Frontal cortex (tissue), 4 donors: ENCODE data around the gene TMEM253. TPM values are rescaled to one million over a fixed set of nuclear protein-coding genes. Genes with fewer than 3 reads are reported as not detected.

ENCODE experiments used
- DNase-seq, 2 donors: peaks; one replicate each; pipeline ENCODE4 v3.0.0; 2012; ENCODE audit warnings: low spot score in 2 of 2
- FAIRE-seq: peaks from 2 replicates; lab custom pipeline; 2012; peaks lifted over from hg19 to GRCh38; lab: Jason Lieb, UNC
- total RNA-seq: library from RNA; depleted of rRNA; stranded (reverse); fragments of >200 nt; gene quantifications from one replicate; pipeline ENCODE4 v1.2.3, GENCODE V29; 2014
- donor health status: control.
- donor health status: control.
- donor health status: control.

The TMEM253 gene
- total RNA-seq, 1 donor from 2014 or later: not detected

- FAIRE-seq (no peak), DNase-seq (no peak)
Measured at GRCh38 chr14:21089271-21089670, 11.6 kb upstream of the TMEM253 start.

GRCh38 chr14:21089877-21090193, 11.0 kb upstream of the TMEM253 start:
- DNase-seq (no peak), FAIRE-seq (no peak)

GRCh38 chr14:21090194-21090939, 10.5 kb upstream of the TMEM253 start:
- no peak for FAIRE-seq
- DNase-seq: peak in 1 of 2 donors; percentile 54

GRCh38 chr14:21090940-21091663, 9.8 kb upstream of the TMEM253 start:
- peak in 1 of 2 donors; percentile 33 for DNase-seq
- FAIRE-seq: no peak

- no peak for FAIRE-seq
Measured at GRCh38 chr14:21091821-21092272, 9.0 kb upstream of the TMEM253 start.

GRCh38 chr14:21092273-21093011, 8.4 kb upstream of the TMEM253 start:
- peak; percentile 93 to 95 for DNase-seq
- no peak for FAIRE-seq

More at GRCh38 chr14:21091821-21092272, 9.0 kb upstream of the TMEM253 start:
- DNase-seq: peak; percentile 10 to 34

GRCh38 chr14:21093018-21093417, 7.8 kb upstream of the TMEM253 start:
- peak in 1 of 2 donors; percentile 28 for DNase-seq
- no peak for FAIRE-seq

GRCh38 chr14:21093769-21094681, 6.8 kb upstream of the TMEM253 start:
- no peak for FAIRE-seq
- DNase-seq: peak; percentile 50 to 64

GRCh38 chr14:21095430-21096205, 5.2 kb upstream of the TMEM253 start:
- peak; percentile 26 to 35 for DNase-seq
- no peak for FAIRE-seq

- DNase-seq: peak in 1 of 2 donors; percentile 19
- FAIRE-seq: no peak
Measured at GRCh38 chr14:21096438-21096837, 4.4 kb upstream of the TMEM253 start.

- peak; percentile 22 to 39 for DNase-seq
- FAIRE-seq: no peak
Measured at GRCh38 chr14:21096978-21097635, 3.8 kb upstream of the TMEM253 start.

GRCh38 chr14:21097636-21098075, 3.2 kb upstream of the TMEM253 start:
- no peak for FAIRE-seq

GRCh38 chr14:21098076-21098891, 2.6 kb upstream of the TMEM253 start, which contains the start of gene ZNF219:
ZNF219 (minus strand) TSS chr14:21098655; CDS start chr14:21093591, 5,064 bp downstream.
- peak; percentile 70 to 72 for DNase-seq
- no peak for FAIRE-seq

More at GRCh38 chr14:21097636-21098075, 3.2 kb upstream of the TMEM253 start:
- DNase-seq: peak; percentile 35 to 52

- no peak for FAIRE-seq
- DNase-seq: no peak
Measured at GRCh38 chr14:21098892-21099595, 1.8 kb upstream of the TMEM253 start.

- DNase-seq (peak in 1 of 2 donors; percentile 13), FAIRE-seq (no peak)
Measured at GRCh38 chr14:21099596-21099985, 1.3 kb upstream of the TMEM253 start.

- no peak for FAIRE-seq
- no peak for DNase-seq
Measured at GRCh38 chr14:21101802-21102413, 1.0 kb downstream of the TMEM253 start.
